ENCODE results near the gene RELN. TPM values are rescaled to one million over a fixed set of nuclear protein-coding genes. Genes with fewer than 3 reads are reported as not detected.

The RELN gene
- total and polyA plus RNA-seq, 10 of the 15 experiments (the other 5 are each of a cell fraction or from before 2014, with no cell fraction given): 0.11 to 0.21 TPM; not detected in 8

DNA sequence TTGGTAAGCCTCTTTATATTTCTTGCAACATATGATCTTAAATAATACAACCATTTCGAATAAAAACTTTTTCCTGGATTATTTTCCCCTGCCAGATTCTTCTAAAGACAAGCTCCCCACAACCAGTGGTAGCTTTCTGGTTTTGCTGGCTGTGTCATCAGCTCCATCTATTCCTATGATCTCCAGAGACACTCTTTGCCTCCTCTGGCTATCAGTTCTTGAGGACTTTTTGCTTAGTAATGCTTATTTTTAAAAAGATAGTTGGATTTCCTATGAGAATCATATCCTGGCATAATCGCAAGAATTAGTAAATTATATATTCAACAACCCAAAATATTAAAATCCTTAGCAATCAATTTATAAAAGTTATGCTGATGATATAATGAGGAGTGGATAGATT, 439.7 kb downstream of the RELN start:
- H3K36me3 ChIP-seq (ENCODE audit: control insufficient read depth in 2 of 2, insufficient read depth in 2 of 2, low read length in 1 of 2): no peaks in the 10 kb centered on the region
- H3K9me3 ChIP-seq (replicated peaks; ENCODE audit: control insufficient read depth, insufficient read depth, low read length): no peaks in the 10 kb centered on the region
- WGBS (ENCODE audit: insufficient coverage, insufficient replicate concordance, low lambda C conversion rate, missing lambda C conversion rate): 13% methylated on average over 2 of the region's 2 CpGs
- H2AFZ ChIP-seq (ENCODE audit: control insufficient read depth, low read depth, low read length): no peak overlapping the region
- CTCF ChIA-PET: interaction anchor here (1.0 kb wide), 1 partner anchor 24 kb away, joined by 7 read pairs; no protein-coding TSS in a partner anchor
- BruUV-seq (replicated peaks): no TSS peak
- POLR2A ChIA-PET: no interaction called here
- H4K20me1 ChIP-seq (ENCODE audit: control insufficient read depth, insufficient read depth): no peaks in the 10 kb centered on the region
- intact Hi-C loops (cut with micrococcal nuclease; ENCODE audit: unreplicated experiment): no loop called here
- DNase-seq (ENCODE audit: low read depth, low spot score) (no peak), FAIRE-seq (no peak), ATAC-seq (no peak)
- H3K4me1 ChIP-seq (ENCODE audit: control insufficient read depth, insufficient read depth, low read length): no peaks in the 10 kb centered on the region
- no peak overlapping the region for H3K4me3 ChIP-seq
- RAD21 ChIA-PET (ENCODE audit: unreplicated experiment): no interaction called here
- SMC1A ChIA-PET (ENCODE audit: uncharacterized antibody, unreplicated experiment): no interaction called here
- in situ Hi-C loops (cut with MboI): no loop called here
- H3K27me3 ChIP-seq (replicated peaks in 1 of 2; ENCODE audit: control insufficient read depth in 2 of 2, insufficient read depth in 2 of 2, low read length in 1 of 2): no peaks in the 10 kb centered on the region
- H3K4me2 ChIP-seq (ENCODE audit: control insufficient read depth, insufficient read depth): no peak overlapping the region
- H3K27ac ChIP-seq (ENCODE audit: control insufficient read depth, insufficient read depth): no peak overlapping the region
- H3K79me2 ChIP-seq (ENCODE audit: control insufficient read depth, insufficient read depth, low read length): no peaks in the 10 kb centered on the region
- H3K9ac ChIP-seq (ENCODE audit: control insufficient read depth, insufficient read depth, low read length): no peak overlapping the region
- TF ChIP-seq MEF2B (IDR thresholded peaks at IDR 0.05; ENCODE audit: partially characterized antibody, poor library complexity, severe bottlenecking): no peak
- TF ChIP-seq GATAD2B (conservative IDR thresholded peaks at IDR 0.05; ENCODE audit: low read depth): no peak
- TF ChIP-seq, protein P1, sequence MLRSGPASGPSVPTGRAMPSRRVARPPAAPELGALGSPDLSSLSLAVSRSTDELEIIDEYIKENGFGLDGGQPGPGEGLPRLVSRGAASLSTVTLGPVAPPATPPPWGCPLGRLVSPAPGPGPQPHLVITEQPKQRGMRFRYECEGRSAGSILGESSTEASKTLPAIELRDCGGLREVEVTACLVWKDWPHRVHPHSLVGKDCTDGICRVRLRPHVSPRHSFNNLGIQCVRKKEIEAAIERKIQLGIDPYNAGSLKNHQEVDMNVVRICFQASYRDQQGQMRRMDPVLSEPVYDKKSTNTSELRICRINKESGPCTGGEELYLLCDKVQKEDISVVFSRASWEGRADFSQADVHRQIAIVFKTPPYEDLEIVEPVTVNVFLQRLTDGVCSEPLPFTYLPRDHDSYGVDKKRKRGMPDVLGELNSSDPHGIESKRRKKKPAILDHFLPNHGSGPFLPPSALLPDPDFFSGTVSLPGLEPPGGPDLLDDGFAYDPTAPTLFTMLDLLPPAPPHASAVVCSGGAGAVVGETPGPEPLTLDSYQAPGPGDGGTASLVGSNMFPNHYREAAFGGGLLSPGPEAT (IDR thresholded peaks at IDR 0.05; ENCODE audit: low read depth): no peak
- TF ChIP-seq, protein P2, sequence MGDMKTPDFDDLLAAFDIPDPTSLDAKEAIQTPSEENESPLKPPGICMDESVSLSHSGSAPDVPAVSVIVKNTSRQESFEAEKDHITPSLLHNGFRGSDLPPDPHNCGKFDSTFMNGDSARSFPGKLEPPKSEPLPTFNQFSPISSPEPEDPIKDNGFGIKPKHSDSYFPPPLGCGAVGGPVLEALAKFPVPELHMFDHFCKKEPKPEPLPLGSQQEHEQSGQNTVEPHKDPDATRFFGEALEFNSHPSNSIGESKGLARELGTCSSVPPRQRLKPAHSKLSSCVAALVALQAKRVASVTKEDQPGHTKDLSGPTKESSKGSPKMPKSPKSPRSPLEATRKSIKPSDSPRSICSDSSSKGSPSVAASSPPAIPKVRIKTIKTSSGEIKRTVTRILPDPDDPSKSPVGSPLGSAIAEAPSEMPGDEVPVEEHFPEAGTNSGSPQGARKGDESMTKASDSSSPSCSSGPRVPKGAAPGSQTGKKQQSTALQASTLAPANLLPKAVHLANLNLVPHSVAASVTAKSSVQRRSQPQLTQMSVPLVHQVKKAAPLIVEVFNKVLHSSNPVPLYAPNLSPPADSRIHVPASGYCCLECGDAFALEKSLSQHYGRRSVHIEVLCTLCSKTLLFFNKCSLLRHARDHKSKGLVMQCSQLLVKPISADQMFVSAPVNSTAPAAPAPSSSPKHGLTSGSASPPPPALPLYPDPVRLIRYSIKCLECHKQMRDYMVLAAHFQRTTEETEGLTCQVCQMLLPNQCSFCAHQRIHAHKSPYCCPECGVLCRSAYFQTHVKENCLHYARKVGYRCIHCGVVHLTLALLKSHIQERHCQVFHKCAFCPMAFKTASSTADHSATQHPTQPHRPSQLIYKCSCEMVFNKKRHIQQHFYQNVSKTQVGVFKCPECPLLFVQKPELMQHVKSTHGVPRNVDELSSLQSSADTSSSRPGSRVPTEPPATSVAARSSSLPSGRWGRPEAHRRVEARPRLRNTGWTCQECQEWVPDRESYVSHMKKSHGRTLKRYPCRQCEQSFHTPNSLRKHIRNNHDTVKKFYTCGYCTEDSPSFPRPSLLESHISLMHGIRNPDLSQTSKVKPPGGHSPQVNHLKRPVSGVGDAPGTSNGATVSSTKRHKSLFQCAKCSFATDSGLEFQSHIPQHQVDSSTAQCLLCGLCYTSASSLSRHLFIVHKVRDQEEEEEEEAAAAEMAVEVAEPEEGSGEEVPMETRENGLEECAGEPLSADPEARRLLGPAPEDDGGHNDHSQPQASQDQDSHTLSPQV (IDR thresholded peaks at IDR 0.05): no peak
- no peak for TF ChIP-seq NBN (IDR thresholded peaks at IDR 0.05)
- no peak for TF ChIP-seq NR2F1 (conservative IDR thresholded peaks at IDR 0.05)
- no peak for TF ChIP-seq ZNF384 (IDR thresholded peaks at IDR 0.05; ENCODE audit: borderline replicate concordance, low read depth, low read length)
- TF ChIP-seq HDGF (IDR thresholded peaks at IDR 0.05): no peak
- TF ChIP-seq ZNF274 (IDR thresholded peaks at IDR 0.05; ENCODE audit: insufficient read depth, insufficient read length): no peak
- TF ChIP-seq ZNF24 (IDR thresholded peaks at IDR 0.05): no peak
- no peak for TF ChIP-seq ATF7 (IDR thresholded peaks at IDR 0.05; ENCODE audit: low read depth)
- no peak for TF ChIP-seq MYC (IDR thresholded peaks at IDR 0.05; ENCODE audit: insufficient read depth, insufficient read length, insufficient replicate concordance, low read length, severe bottlenecking)
- TF ChIP-seq, protein P3, sequence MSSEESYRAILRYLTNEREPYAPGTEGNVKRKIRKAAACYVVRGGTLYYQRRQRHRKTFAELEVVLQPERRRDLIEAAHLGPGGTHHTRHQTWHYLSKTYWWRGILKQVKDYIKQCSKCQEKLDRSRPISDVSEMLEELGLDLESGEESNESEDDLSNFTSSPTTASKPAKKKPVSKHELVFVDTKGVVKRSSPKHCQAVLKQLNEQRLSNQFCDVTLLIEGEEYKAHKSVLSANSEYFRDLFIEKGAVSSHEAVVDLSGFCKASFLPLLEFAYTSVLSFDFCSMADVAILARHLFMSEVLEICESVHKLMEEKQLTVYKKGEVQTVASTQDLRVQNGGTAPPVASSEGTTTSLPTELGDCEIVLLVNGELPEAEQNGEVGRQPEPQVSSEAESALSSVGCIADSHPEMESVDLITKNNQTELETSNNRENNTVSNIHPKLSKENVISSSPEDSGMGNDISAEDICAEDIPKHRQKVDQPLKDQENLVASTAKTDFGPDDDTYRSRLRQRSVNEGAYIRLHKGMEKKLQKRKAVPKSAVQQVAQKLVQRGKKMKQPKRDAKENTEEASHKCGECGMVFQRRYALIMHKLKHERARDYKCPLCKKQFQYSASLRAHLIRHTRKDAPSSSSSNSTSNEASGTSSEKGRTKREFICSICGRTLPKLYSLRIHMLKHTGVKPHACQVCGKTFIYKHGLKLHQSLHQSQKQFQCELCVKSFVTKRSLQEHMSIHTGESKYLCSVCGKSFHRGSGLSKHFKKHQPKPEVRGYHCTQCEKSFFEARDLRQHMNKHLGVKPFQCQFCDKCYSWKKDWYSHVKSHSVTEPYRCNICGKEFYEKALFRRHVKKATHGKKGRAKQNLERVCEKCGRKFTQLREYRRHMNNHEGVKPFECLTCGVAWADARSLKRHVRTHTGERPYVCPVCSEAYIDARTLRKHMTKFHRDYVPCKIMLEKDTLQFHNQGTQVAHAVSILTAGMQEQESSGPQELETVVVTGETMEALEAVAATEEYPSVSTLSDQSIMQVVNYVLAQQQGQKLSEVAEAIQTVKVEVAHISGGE (CRISPR knock-in tag; IDR thresholded peaks at IDR 0.05): no peak
- TF ChIP-seq, protein P4, sequence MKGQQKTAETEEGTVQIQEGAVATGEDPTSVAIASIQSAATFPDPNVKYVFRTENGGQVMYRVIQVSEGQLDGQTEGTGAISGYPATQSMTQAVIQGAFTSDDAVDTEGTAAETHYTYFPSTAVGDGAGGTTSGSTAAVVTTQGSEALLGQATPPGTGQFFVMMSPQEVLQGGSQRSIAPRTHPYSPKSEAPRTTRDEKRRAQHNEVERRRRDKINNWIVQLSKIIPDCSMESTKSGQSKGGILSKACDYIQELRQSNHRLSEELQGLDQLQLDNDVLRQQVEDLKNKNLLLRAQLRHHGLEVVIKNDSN (IDR thresholded peaks at IDR 0.05; ENCODE audit: borderline replicate concordance, extremely low read length, insufficient read depth, low read depth, low read length): no peak
- no peak for TF ChIP-seq TCF3 (IDR thresholded peaks at IDR 0.05; ENCODE audit: borderline replicate concordance, insufficient read depth, low read depth, low read length)
- no peak for TF ChIP-seq POLR2A (IDR thresholded peaks at IDR 0.05; ENCODE audit: low read depth, low read length)

All from GM12878 (cell line).